Choroid plexus epithelial cell (primary cell): Measurements from ENCODE around the gene ENG.

ENCODE experiments used
- DNase-seq: peaks from one replicate; pipeline ENCODE4 v3.0.0-alpha.2; 2010; ENCODE audit warnings: low read depth
- H3K4me3 ChIP-seq: 2 replicates; pipeline ENCODE4 v1.5.1; 2011; ENCODE audit warnings: low read depth, mild to moderate bottlenecking, control low read depth, low read length, moderate library complexity
- CTCF ChIP-seq: conservative IDR thresholded peaks from 2 replicates; pipeline ENCODE4 v1.5.1; 2011; ENCODE audit warnings: low read depth, mild to moderate bottlenecking, control low read depth, inconsistent platforms, low read length, moderate library complexity

ENG gene

GRCh38 chr9:127854184-127854806, at the start of gene ENG:
ENG (minus strand) TSS chr9:127854658; CDS start chr9:127854355, 303 bp downstream.
- peak within 1 kb of the TSS; percentile 65 for H3K4me3 ChIP-seq
- TF ChIP-seq CTCF, result no peak
- DNase-seq, result peak; percentile 55

- DNase-seq, result no peak
- no peak overlapping the region for H3K4me3 ChIP-seq
These were observed 49.4 kb upstream of the ENG start for GRCh38 chr9:127903557-127904475.

GRCh38 chr9:127899128-127899943, 44.9 kb upstream of the ENG start, which contains the start of gene ST6GALNAC6:
ST6GALNAC6 (minus strand) TSS chr9:127899603; CDS start chr9:127897981, 1,622 bp downstream.
- peak; percentile 77 for DNase-seq
- TF ChIP-seq CTCF, result no peak
- H3K4me3 ChIP-seq, result peak within 1 kb of the TSS; percentile 90

More at GRCh38 chr9:127903557-127904475, 49.4 kb upstream of the ENG start:
- TF ChIP-seq CTCF, result no peak

- peak; percentile 83 for DNase-seq
- H3K4me3 ChIP-seq, result peak overlapping the region; percentile 90
- TF ChIP-seq CTCF, result no peak
These were observed 44.1 kb upstream of the ENG start for GRCh38 chr9:127898433-127899127.

- no peak for TF ChIP-seq CTCF
- H3K4me3 ChIP-seq, result peak overlapping the region; percentile 42
- peak; percentile 91 for DNase-seq
These were observed 42.8 kb upstream of the ENG start for GRCh38 chr9:127897193-127897692.
